Neural crest cell (in vitro differentiated cells): ENCODE measurements around the gene PRMT5. TPM values are rescaled to one million over a fixed set of nuclear protein-coding genes. Genes with fewer than 3 reads are reported as not detected.

Experiments used
- DNase-seq: peaks from one replicate; pipeline ENCODE4 v3.0.0; 2021; ENCODE audit warnings: low read depth, mixed read lengths, low spot score
- H3K27ac Mint-ChIP-seq: one replicate; pipeline ENCODE4 v1.8.0; 2021; ENCODE audit warnings: mild to moderate bottlenecking, mixed read lengths; ENCODE audit not compliant: unreplicated experiment
- H3K27me3 Mint-ChIP-seq: 2 replicates; pipeline ENCODE4 v1.8.0; 2021; ENCODE audit warnings: low read depth, mild to moderate bottlenecking, mixed read lengths
- H3K36me3 Mint-ChIP-seq: 2 replicates; pipeline ENCODE4 v1.8.0; 2021; ENCODE audit warnings: low read depth, mild to moderate bottlenecking, mixed read lengths
- H3K4me1 Mint-ChIP-seq: 2 replicates; pipeline ENCODE4 v1.8.0; 2021; ENCODE audit warnings: mixed read lengths
- H3K4me3 Mint-ChIP-seq: one replicate; pipeline ENCODE4 v1.8.0; 2021; ENCODE audit warnings: mild to moderate bottlenecking, mixed read lengths
- H3K9me3 Mint-ChIP-seq: 2 replicates; pipeline ENCODE4 v1.8.0; 2021; ENCODE audit warnings: mixed read lengths
- total RNA-seq: library from RNA; stranded (reverse); gene quantifications from 2 replicates; pipeline ENCODE4 v1.2.1, GENCODE V29; 2021
- TF ChIP-seq, protein P1 (sequence below): fragments of 200-600 bp; sonication (generic); conservative IDR thresholded peaks from 2 replicates; pipeline ENCODE4 v1.5.0; 2021; ENCODE audit warnings: antibody characterized with exemption, mild to moderate bottlenecking

Gene PRMT5
- total RNA-seq, 1 donor from 2014 or later: 134 TPM

DNA sequence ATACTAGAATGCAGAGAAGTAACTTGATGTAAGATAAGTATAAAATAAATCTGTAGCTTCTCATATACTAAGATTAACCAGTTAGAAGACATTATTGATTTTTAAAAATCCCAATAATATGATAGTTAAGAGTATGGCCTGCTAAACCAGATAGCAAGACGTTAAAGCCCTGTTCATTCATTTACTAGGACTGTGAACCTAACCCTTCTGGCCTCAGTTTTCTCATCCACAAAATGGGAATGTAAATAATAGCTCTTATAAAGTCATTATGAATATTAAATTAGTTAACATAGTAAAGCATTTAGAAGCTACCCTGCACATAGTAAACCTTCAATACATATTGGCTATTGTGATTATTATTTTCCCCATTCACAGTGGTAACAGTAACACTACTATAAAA is 6.0 kb upstream of the PRMT5 start:
- no peak overlapping the region for H3K4me3 Mint-ChIP-seq
- TF ChIP-seq, protein P1, sequence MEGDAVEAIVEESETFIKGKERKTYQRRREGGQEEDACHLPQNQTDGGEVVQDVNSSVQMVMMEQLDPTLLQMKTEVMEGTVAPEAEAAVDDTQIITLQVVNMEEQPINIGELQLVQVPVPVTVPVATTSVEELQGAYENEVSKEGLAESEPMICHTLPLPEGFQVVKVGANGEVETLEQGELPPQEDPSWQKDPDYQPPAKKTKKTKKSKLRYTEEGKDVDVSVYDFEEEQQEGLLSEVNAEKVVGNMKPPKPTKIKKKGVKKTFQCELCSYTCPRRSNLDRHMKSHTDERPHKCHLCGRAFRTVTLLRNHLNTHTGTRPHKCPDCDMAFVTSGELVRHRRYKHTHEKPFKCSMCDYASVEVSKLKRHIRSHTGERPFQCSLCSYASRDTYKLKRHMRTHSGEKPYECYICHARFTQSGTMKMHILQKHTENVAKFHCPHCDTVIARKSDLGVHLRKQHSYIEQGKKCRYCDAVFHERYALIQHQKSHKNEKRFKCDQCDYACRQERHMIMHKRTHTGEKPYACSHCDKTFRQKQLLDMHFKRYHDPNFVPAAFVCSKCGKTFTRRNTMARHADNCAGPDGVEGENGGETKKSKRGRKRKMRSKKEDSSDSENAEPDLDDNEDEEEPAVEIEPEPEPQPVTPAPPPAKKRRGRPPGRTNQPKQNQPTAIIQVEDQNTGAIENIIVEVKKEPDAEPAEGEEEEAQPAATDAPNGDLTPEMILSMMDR: no peak
- H3K27me3 Mint-ChIP-seq: no peaks in the 10 kb centered on the region
- DNase-seq: no peak
- H3K36me3 Mint-ChIP-seq: peaks cover 3% of the 10 kb centered on the region
- no peaks in the 10 kb centered on the region for H3K4me1 Mint-ChIP-seq
- H3K9me3 Mint-ChIP-seq: no peaks in the 10 kb centered on the region
- no peak overlapping the region for H3K27ac Mint-ChIP-seq

DNA sequence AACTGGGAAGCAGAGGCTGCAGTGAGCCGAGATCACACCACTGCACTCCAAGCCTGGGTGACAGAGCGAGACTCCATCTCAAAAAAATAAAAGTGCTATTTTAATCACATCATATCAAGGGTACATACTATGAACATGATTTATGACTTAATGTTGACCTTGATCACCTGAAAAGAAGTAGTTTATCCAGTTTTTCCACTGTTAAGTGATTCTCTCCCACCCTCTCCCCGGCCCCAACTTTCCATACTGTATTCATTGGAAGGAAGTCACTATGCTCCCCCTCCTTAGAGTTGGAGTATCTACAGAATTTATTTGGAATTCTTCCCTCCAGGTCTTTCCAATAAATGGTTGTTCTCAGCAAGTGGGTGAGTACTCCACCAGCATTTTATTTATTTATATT is 3.0 kb upstream of the PRMT5 start:
- no peak for DNase-seq

DNA sequence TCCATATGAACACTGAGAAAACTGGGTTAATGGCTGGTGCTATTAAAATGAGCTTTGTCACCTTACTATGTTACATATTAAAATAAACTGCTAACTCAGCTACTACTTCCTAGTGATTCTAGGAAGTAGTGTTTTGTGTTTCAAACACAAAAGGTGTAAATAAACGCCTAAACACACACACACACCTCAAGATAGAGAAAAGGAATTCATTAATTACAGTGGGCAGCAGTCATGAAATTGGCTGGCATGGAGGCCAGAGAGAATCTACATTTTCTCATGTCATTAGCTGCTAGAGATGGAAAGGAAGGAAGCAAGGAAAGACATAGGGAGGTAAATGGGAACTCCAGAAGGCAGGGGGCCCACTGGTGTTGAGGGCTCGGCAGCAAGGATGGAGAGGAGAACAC is 787 bp upstream of the PRMT5 start:
- TF ChIP-seq, protein P1: no peak
- H3K27me3 Mint-ChIP-seq: no peaks in the 10 kb centered on the region
- no peak overlapping the region for H3K4me3 Mint-ChIP-seq
- H3K27ac Mint-ChIP-seq: no peak overlapping the region
- H3K36me3 Mint-ChIP-seq: no peaks in the 10 kb centered on the region
- no peak for DNase-seq
- no peaks in the 10 kb centered on the region for H3K4me1 Mint-ChIP-seq
- no peaks in the 10 kb centered on the region for H3K9me3 Mint-ChIP-seq

More for the DNA sequence above, 3.0 kb upstream of the PRMT5 start:
- Mint-ChIP-seq H3K27ac (no peak overlapping the region), H3K36me3 (no peaks in the 10 kb centered on the region), H3K9me3 (no peaks in the 10 kb centered on the region), H3K4me1 (no peaks in the 10 kb centered on the region), H3K4me3 (no peak overlapping the region), H3K27me3 (no peaks in the 10 kb centered on the region)
- TF ChIP-seq, protein P1: no peak

DNA sequence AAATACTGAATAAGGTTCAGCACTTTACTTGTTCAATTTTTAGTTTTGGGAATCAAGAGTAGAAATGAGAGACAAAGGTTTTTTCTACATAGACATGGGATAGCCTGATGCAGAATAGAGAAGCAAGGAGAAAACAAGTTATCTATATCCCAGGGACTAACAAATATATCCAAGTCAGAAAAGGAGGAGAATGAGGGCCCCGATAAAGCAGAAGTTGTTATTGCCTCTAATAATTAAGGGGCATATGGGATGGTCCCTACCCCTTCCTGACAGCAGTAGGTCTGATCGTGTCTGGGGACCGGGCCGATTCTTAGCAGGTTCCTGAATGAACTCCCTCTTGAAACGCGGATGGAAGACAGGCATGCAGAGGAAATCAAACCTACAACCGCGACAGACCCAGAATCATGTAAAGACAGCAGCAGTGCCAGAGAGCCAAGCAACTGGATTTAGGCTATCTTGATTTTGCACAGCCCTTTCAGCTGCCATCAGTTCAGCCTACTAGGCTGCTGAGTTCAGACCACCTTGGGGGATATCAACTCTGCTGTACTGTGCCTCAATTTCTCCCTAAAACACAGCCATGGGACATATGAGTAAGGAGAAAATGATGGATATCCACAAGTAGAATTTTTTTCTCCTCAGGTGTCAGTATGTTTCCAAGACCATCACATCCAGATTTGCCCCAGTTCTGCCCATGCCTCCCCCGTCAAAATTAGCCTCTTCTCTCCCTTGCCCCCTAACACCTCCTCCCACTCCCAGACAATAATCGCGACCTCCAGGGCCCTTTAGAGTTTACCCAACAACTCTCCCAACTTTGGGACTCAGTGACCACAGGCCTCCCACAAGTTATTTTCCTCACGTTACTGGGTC is 706 bp downstream of the PRMT5 start:
- DNase-seq: no peak
- Mint-ChIP-seq H3K27me3 (no peaks in the 10 kb centered on the region), H3K36me3 (peaks cover 2% of the 10 kb centered on the region), H3K4me3 (no peak overlapping the region), H3K9me3 (no peaks in the 10 kb centered on the region), H3K27ac (peak overlapping the region; percentile 92), H3K4me1 (no peaks in the 10 kb centered on the region)
- TF ChIP-seq, protein P1: no peak

DNA sequence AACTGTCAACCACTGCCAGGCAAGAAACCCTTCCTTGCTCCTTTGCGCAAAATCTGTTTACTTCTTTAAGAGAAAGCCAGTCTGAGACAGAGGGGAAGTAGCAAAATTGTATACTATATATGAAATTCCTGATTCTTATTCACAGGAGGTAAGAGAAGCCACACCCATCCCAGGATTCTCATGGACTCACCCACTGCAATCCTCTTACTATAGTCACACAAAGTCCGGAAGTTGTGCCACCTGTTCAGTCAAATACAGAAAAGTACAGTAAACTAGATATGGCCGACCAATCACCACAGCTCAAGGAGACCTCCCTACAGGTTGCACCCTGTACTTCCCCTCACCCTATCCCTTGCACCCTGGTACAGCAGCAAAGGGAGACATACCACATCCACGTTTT is 2.9 kb downstream of the PRMT5 start:
- TF ChIP-seq, protein P1: no peak
- Mint-ChIP-seq H3K27me3 (no peaks in the 10 kb centered on the region), H3K4me1 (no peaks in the 10 kb centered on the region), H3K36me3 (peaks cover 8% of the 10 kb centered on the region), H3K9me3 (no peaks in the 10 kb centered on the region), H3K4me3 (peak overlapping the region; percentile 72), H3K27ac (no peak overlapping the region)
- no peak for DNase-seq
